ENCODE results near the gene NRXN2. TPM values are rescaled to one million over a fixed set of nuclear protein-coding genes. Genes with fewer than 3 reads are reported as not detected.
A peak's percentile ranks its signal among the peaks of the same experiment; 100 is the strongest.

The NRXN2 gene
- total RNA-seq, 1 donor from 2014 or later = 0.14 TPM

- H3K27ac Mint-ChIP-seq (ENCODE audit: unreplicated experiment) = no peak overlapping the region
- DNase-seq (ENCODE audit: low read depth) = no peak
- peak overlapping the region; percentile 27 for H3K4me3 Mint-ChIP-seq (ENCODE audit: unreplicated experiment)
- no peak overlapping the region for H3K27ac ChIP-seq (ENCODE audit: low read depth, low read length)
- TF ChIP-seq EZH2 (IDR thresholded peaks at IDR 0.05; ENCODE audit: insufficient read depth, low read length) = no peak
- no peak for TF ChIP-seq CTCF (IDR thresholded peaks at IDR 0.05; ENCODE audit: insufficient read depth, low read depth, low read length)
- no peak overlapping the region for H3K9ac ChIP-seq (ENCODE audit: low read length)
- peaks cover 8% of the 10 kb centered on the region for H3K36me3 Mint-ChIP-seq (ENCODE audit: low read depth, unreplicated experiment)
- H3K9me3 Mint-ChIP-seq (ENCODE audit: unreplicated experiment) = no peaks in the 10 kb centered on the region
- H2AFZ ChIP-seq (ENCODE audit: low read depth, low read length) = no peak overlapping the region
- no peak overlapping the region for H3K4me2 ChIP-seq (ENCODE audit: low read length)
- no peak for FAIRE-seq
- peaks cover 92% of the 10 kb centered on the region for H4K20me1 ChIP-seq (ENCODE audit: insufficient read depth, low read length)
- peaks cover 18% of the 10 kb centered on the region for H3K4me1 Mint-ChIP-seq (ENCODE audit: low read depth, unreplicated experiment)
- H3K27me3 ChIP-seq (ENCODE audit: insufficient read depth, low read length) = no peaks in the 10 kb centered on the region
- no peak overlapping the region for H3K4me3 ChIP-seq (ENCODE audit: insufficient read depth, low read depth, low read length)
- H3K36me3 ChIP-seq (ENCODE audit: insufficient read depth, low read length) = peaks cover 74% of the 10 kb centered on the region
- H3K27me3 Mint-ChIP-seq (ENCODE audit: low read depth, unreplicated experiment) = no peaks in the 10 kb centered on the region
- peaks cover 16% of the 10 kb centered on the region for H3K4me1 ChIP-seq (ENCODE audit: insufficient read depth, low read length)
- H3K9me3 ChIP-seq (ENCODE audit: insufficient read depth, low read depth, low read length) = no peaks in the 10 kb centered on the region
- H3K79me2 ChIP-seq (ENCODE audit: insufficient read depth, low read length) = peaks cover 58% of the 10 kb centered on the region
Measured at GRCh38 chr11:64768300-64768694, 45.3 kb upstream of the NRXN2 start.

- no peak overlapping the region for H2AFZ ChIP-seq (ENCODE audit: low read depth, low read length)
- no peak overlapping the region for H3K4me3 ChIP-seq (ENCODE audit: insufficient read depth, low read depth, low read length)
- TF ChIP-seq CTCF (IDR thresholded peaks at IDR 0.05; ENCODE audit: insufficient read depth, low read depth, low read length) (peak; percentile 71), EZH2 (IDR thresholded peaks at IDR 0.05; ENCODE audit: insufficient read depth, low read length) (no peak)
- peaks cover 22% of the 10 kb centered on the region for H3K4me1 ChIP-seq (ENCODE audit: insufficient read depth, low read length)
- no peak overlapping the region for H3K27ac ChIP-seq (ENCODE audit: low read depth, low read length)
- Mint-ChIP-seq H3K9me3 (ENCODE audit: unreplicated experiment) (no peaks in the 10 kb centered on the region), H3K27me3 (ENCODE audit: low read depth, unreplicated experiment) (no peaks in the 10 kb centered on the region), H3K36me3 (ENCODE audit: low read depth, unreplicated experiment) (peaks cover 7% of the 10 kb centered on the region), H3K27ac (ENCODE audit: unreplicated experiment) (no peak overlapping the region), H3K4me3 (ENCODE audit: unreplicated experiment) (no peak overlapping the region), H3K4me1 (ENCODE audit: low read depth, unreplicated experiment) (peaks cover 23% of the 10 kb centered on the region)
- no peak overlapping the region for H3K4me2 ChIP-seq (ENCODE audit: low read length)
- H3K79me2 ChIP-seq (ENCODE audit: insufficient read depth, low read length) = peaks cover 51% of the 10 kb centered on the region
- peaks cover 71% of the 10 kb centered on the region for H3K36me3 ChIP-seq (ENCODE audit: insufficient read depth, low read length)
- no peak overlapping the region for H3K9ac ChIP-seq (ENCODE audit: low read length)
- peaks cover 92% of the 10 kb centered on the region for H4K20me1 ChIP-seq (ENCODE audit: insufficient read depth, low read length)
- FAIRE-seq = no peak
- no peaks in the 10 kb centered on the region for H3K27me3 ChIP-seq (ENCODE audit: insufficient read depth, low read length)
- peak; percentile 32 for DNase-seq (ENCODE audit: low read depth)
- no peaks in the 10 kb centered on the region for H3K9me3 ChIP-seq (ENCODE audit: insufficient read depth, low read depth, low read length)
Measured at GRCh38 chr11:64767344-64768299, 44.6 kb upstream of the NRXN2 start.

- H3K4me1 Mint-ChIP-seq (ENCODE audit: low read depth, unreplicated experiment) = peaks cover 27% of the 10 kb centered on the region
Measured at GRCh38 chr11:64766881-64767280, 43.9 kb upstream of the NRXN2 start.

More at GRCh38 chr11:64766881-64767280, 43.9 kb upstream of the NRXN2 start:
- no peaks in the 10 kb centered on the region for H3K9me3 ChIP-seq (ENCODE audit: insufficient read depth, low read depth, low read length)
- no peaks in the 10 kb centered on the region for H3K27me3 ChIP-seq (ENCODE audit: insufficient read depth, low read length)
- FAIRE-seq (no peak), DNase-seq (ENCODE audit: low read depth) (no peak)
- H3K9ac ChIP-seq (ENCODE audit: low read length) = no peak overlapping the region
- peaks cover 91% of the 10 kb centered on the region for H4K20me1 ChIP-seq (ENCODE audit: insufficient read depth, low read length)
- H3K79me2 ChIP-seq (ENCODE audit: insufficient read depth, low read length) = peaks cover 44% of the 10 kb centered on the region
- H3K27ac Mint-ChIP-seq (ENCODE audit: unreplicated experiment) = no peak overlapping the region
- H3K27me3 Mint-ChIP-seq (ENCODE audit: low read depth, unreplicated experiment) = no peaks in the 10 kb centered on the region
- no peak overlapping the region for H3K27ac ChIP-seq (ENCODE audit: low read depth, low read length)
- H3K4me3 ChIP-seq (ENCODE audit: insufficient read depth, low read depth, low read length) = no peak overlapping the region
- peaks cover 12% of the 10 kb centered on the region for H3K36me3 Mint-ChIP-seq (ENCODE audit: low read depth, unreplicated experiment)
- H3K4me2 ChIP-seq (ENCODE audit: low read length) = no peak overlapping the region
- no peak overlapping the region for H3K4me3 Mint-ChIP-seq (ENCODE audit: unreplicated experiment)
- TF ChIP-seq CTCF (IDR thresholded peaks at IDR 0.05; ENCODE audit: insufficient read depth, low read depth, low read length) (no peak), EZH2 (IDR thresholded peaks at IDR 0.05; ENCODE audit: insufficient read depth, low read length) (no peak)
- peaks cover 24% of the 10 kb centered on the region for H3K4me1 ChIP-seq (ENCODE audit: insufficient read depth, low read length)
- H3K9me3 Mint-ChIP-seq (ENCODE audit: unreplicated experiment) = no peaks in the 10 kb centered on the region
- H2AFZ ChIP-seq (ENCODE audit: low read depth, low read length) = no peak overlapping the region
- H3K36me3 ChIP-seq (ENCODE audit: insufficient read depth, low read length) = peaks cover 67% of the 10 kb centered on the region

Measured in astrocyte (in vitro differentiated cells and primary cell).